Effector CD4-positive, alpha-beta T cell (primary cell): Measurements from ENCODE around the gene NYAP2.

Source experiments
- DNase-seq: peaks from one replicate; pipeline ENCODE4 v3.0.0-alpha.2; 2020

Gene NYAP2

DNA sequence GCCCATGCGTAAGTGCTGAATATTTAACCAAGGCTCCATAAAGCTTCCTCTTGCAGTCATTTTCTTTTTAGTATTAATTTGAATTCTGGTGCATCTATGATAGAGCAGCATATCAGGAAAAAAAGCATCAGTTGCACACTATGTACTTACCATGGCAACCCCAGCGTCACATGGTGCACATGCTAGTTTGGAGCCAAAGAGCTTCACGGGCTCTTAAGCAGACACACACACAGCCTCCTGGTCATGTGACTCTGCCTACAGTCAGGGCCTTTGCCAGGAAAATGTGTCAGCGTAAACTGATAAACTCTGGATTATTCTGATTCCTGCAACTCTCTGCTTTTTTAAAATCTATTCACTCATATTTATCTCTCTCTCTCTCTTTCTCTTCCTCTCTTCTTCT, 30.2 kb downstream of the NYAP2 start:
- DNase-seq: no peak

DNA sequence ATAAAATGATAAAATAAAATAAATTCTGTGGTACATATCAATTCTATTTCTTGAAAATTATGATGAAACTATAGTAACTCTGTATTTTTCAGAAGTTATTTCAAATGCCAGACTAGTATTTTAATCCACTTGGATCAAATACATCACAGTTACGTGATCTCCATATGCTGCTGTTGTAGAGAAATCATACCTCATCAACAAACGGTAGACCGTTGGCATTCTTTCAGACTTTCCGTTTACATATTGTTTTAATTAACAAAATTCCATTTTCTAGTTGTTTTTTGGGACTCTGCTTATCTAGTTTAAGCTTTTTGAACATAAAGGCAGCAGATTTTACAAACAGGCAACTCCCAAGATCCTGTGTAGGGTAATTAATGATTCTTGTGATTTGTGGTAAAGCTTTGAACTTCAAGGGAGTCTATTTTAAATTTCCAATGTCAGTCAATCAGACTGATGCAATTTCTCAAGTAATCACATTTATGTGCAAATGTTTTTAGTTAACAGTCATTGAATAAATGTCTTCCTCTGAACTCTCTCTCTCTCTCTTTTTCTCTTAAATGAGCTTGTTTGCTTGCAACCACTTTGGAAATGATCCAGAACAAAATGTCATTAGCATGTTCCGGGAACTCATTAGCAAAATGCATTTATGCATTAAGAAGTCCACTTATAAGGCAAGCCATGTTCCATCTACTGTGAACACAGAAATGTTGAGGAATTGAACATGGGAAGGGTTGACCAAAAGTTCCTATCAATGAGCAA, 31.8 kb downstream of the NYAP2 start:
- no peak for DNase-seq

DNA sequence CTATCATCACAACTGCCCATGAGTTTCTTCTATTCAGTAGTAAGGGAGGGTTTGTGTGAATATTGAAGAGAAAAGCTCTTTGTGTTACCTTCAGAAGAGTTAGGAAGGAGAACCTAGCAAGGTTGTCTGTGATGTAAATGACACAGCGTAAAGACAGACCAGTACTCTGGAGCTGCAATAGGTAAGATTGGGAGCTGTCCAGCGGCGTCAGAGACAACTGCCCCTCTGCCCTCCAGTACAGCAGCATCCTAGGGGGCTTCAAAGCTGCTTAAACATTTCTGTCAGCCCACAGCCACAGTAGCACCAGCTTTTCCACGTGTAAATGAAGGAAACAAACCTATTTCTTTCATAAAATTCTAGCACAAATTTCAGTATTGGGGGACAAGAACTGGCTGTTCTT, 34.5 kb downstream of the NYAP2 start:
- no peak for DNase-seq

DNA sequence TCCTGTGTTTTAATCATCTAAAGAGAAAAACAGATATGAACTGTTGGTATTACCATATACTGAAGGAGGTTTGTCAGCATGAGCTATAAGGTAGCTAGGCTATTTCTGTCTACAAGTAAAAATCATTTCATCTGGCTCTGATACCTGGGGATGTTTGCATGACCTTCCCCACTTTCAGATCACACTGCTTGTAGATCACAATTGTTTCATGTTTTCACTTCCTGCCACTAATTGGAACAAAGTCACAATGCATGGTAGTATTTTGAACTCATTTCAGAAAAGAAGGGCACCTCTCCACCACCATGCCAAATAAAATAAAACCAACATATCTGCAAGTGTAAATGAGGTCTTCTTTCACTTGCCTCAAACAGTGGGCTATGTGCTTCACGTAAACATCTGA, 37.8 kb downstream of the NYAP2 start:
- DNase-seq: no peak

DNA sequence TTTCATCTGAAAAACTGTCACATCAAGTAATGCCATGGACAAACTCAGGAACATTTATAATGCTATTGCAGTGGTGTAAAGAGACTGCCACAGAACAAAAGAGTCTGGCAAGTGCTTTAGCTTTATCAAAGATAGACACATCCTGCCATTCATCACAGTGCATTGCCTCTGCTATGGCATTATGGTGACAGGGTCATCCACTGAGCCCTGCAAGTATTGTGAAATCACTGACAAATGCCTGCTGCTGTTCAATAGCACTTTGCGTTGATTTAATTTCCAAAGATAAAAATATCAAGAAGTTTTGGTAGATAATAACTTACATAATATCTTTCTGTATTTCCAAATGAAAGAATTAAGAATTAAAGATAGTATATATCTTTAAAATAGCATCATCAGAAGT, 38.7 kb downstream of the NYAP2 start:
- no peak for DNase-seq

DNA sequence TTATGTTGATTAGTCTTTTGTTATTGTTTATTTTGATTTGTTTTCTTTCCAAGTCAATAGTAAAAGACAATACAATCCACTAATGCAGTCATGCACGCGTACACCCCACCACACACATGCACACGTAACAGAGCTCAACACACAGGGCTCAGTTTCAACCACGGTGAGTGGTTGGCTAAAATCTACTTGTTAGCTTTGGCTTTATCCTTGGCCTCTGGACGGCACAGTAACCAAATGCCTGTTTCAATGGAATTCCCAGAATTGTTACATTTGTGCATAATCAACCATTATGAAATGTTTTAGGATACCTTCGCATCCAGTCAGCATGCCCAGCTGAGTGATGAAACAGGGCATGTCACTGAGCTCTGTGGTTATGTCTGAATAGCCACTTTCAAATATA, 53.2 kb downstream of the NYAP2 start:
- DNase-seq: no peak

DNA sequence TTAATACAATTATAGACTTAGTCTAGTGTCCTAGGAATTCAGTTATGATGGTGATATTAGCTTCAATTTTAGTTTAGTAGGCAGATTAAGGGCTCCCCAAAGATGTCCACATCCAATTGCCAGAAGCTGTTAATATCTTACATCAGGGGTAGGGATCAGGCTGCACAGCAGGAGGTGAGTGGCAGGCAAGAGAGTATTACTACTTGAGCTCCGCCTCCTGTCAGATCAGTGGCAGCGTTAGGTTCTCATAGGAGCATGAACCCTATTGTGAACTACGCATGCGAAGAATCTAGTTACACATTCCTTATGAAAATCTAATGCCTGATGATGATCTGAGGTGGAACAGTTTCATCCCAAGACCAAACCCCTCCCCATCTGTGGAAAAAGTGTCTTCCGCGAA, 54.9 kb downstream of the NYAP2 start:
- no peak for DNase-seq

DNA sequence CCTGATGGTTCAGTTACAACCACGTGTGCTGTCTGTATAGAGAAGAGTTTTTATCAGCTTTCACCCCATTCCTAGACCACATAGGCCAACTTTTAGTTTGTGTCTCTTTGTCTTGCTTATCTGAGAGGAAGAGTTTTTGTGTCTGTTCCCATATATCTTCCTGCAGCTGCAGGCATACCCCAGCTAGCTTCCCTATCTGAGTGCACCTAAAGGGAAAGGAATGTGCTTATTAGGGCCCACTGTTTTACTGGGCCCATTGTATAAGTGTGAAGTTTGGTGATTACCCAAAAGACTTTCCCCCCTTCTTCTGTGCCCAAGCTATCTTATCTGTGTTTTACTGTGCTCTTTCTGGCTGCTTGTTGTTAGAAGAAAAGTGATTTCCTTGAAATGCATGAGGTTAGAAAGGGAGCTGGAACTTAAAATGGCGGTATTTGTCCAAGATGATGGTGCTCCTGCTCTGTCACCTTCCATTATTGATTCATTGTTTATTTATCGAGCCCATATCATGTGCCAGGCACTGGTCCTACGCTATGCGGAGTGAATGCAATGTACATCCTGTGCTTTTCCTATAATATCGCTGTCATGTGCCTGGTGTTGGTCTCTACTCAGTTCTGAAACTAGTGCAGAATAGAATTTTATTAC, 57.2 kb downstream of the NYAP2 start:
- DNase-seq: no peak

DNA sequence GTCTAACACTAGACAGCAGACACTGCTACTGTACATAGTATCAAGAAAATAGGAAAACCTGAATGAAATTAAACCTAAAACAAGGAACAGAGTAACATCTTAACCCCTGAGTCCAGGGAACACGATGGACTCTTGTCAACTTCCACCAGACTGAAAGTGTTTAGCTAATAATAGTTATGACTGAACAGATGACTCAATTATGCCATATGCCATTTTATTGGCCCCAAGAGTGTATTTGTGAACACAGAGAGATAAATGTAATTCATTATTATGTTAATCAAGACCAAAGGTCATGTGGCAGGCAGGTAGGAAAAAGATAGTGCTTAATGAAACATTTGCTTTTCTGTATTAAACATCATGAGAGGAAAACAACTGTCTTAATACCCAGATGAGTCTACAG, 58.0 kb downstream of the NYAP2 start:
- no peak for DNase-seq

DNA sequence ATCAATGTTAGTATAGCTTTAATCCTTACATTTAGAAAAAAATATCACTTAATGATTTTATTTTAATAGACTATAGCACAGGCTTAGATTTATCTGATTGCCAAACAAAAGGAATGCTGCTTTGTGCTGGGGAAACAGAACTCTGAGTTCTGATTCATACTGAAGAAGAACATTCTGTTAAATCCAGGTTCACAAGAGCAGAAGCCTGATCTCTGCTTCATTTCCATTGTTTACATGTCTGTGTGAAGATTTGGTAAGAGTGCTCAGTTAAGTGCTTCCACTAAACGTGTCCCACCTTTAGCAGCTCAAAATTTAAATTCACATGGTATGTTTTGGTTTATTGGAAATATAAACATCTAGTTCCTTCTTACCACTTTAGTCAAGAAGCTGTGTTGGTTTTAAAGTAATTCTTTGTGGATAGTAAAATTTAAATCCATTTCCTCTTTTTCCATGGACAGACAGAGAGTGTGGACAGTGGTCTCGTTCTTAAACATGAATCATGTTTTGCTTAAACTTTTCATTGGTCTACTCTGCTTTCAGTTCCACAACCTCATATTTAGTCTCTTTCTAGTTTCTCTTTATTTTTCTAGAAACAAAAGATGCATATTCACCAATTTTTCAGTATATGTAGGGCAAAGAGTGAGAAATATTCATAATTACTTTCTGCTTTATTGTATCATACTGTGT, 59.1 kb downstream of the NYAP2 start:
- no peak for DNase-seq

DNA sequence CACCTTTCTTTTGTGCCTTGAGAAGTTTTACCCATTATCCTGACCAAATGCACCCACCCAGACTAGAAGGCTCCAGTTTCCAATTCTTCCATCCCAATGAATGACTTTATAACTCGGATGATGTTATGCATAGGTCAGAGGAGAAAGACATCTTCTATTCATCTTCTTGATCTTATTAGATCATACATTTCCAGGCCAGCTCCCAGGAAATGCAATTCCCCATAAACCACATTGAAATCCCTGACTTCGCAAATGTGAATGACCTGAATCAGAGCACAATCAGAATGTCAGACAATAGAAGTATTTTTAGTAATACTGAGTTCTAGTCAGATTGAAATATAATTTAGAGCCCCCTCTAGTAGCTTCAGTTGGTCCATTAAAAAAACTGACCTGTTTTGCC, 62.9 kb downstream of the NYAP2 start:
- DNase-seq: no peak

DNA sequence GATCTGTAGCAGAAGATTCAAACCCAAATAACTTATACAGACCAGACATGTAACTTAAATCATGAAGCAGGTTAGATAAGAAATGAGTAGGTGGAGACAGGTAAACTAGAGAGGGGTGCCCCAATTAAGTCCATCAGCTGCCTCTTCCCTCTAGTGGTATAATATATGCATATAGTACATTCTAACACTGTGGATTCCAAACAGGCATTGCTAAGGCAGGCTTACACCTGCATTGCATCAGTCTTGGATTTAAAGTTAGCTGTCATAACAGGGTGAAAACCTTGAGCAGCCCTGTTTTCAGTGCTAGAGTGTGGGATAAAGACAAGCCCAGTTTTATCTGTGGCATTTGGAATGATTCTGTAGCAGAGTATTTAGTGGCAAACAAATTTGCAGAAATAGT, 63.4 kb downstream of the NYAP2 start:
- no peak for DNase-seq

DNA sequence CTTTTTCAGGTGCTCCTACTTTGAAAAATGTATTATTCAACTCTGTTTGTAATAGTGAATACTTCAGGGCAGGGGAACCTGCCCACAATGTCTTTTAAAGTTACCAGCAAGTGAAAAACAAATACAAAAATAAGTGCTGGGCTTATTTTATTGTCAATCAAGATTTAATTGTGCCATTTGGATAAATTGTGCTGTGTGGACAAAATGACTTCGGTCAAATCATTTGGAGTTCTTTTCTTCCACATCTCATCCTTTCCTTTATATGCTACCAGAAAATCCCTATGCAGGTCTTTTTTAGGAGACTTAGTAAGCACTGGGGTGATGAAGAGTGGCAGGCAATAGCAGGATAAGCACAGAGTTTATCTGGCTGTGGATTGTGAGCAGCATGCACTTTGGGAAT, 63.9 kb downstream of the NYAP2 start:
- DNase-seq: no peak

DNA sequence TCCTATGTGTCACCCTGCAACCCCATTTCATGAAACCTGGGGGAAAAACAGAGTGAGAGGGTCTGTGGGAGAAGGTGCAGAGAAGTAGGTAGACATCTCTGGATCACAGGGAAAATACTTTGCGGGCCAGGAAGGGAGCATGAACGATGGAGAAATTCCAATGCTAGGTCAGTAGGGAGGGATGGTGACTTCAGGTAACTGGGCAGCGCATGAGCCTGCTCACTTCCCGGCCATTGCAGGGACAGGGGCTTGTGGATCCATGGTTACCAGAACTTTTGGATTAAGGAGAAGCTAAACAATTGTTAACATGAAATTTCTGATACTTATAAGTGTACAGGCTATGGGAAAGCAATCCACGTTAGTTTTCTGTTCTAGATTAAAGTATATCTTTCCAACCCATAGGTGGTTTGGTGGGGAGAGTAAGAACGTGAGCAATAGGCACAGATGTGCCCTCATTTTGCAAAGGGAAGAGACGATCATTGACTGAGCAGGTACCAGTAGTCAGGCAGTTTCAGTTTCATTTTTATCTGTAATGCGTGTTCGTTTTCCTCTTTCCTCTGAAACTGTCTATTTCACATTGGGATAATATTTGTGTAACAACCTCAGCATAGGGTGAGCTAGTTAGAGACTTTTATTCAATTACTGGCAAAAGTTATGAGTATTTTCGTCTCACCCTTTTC, 65.0 kb downstream of the NYAP2 start:
- no peak for DNase-seq

DNA sequence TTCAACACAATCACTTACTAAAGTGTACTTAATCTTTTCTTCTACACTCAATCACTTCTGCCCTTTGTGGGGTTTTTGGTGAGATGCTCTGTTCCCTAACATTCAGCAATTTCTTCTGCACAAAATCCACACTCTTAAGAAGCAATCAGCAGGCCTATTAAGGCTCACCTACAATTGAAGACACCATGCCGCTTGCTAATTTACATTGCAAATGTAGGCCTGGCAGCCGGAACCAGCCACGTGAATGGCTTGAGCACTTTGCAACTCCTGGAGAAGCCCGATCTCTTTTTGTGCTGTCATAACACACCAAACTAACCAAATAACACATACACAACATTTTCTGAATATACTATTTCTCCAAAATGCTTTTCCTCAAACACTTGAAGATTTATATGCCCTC, 66.3 kb downstream of the NYAP2 start:
- DNase-seq: no peak

DNA sequence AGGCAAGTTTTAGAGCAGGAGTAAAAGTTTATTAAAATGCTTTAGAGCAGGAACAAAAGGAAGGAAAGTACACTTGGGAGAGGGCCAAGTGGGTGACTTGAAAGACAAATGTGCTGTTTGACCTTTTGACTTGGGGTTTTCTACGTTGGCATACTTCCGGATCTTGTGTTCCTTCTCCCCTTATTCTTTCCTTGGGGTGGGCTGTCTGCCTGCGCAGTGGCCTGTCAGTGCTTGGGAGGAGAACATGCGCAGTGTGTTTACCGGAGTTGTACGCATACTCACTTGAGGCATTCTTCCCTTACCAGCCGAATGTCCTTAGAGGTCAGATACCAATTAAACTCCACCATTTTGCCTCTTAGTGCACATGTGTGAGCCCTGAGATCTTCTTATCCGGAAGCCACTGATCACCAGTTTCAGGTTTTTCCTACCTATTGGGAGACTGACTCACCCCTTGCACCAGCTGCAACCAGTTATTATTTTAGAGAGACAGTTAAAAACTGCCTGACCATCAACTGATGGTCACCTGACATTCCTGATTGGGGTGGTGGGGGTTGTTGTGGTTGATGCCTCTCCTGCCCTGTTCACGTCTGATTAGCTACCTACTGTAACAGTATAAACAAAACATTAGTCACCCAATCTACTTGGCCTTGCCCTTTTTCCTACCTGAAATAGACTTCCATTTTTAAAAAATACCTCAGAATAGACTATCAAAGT, 67.5 kb downstream of the NYAP2 start:
- DNase-seq: no peak

DNA sequence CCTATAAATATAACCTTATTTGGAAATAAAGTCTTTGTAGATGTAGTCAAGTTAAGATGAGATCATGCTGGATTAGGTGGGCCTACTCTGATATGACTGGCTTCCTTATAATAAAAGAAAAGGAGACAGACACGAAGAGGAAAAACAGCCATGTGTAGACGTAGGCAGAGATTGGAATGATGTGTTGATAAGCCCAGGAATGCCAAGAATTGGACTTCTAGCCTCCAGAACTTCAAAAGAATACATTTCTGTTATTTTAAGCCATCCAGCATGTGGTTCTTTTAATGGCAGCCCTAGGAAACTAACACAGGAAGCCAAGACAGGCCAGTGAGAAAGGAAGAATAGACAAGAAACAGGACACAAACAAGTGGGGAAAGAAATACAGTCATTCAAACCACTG, 68.6 kb downstream of the NYAP2 start:
- no peak for DNase-seq

DNA sequence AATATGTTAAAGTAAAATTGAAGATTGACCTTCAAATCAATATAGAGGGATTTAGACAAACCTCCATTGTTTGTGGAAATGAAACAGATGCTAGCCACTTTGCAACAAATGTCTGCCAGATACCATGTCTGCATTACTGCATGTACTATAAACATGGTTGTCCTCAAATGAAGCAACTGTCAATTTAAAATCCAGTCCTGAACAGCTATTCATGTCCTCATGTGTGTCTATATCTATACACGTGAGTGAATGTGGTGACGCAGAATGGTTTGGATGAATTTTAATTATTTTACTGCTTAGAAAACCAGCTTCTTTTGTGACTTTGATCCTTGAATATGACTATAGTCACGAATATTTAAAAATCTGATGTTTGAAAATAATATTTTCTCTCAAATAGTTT, 71.5 kb downstream of the NYAP2 start:
- DNase-seq: no peak

DNA sequence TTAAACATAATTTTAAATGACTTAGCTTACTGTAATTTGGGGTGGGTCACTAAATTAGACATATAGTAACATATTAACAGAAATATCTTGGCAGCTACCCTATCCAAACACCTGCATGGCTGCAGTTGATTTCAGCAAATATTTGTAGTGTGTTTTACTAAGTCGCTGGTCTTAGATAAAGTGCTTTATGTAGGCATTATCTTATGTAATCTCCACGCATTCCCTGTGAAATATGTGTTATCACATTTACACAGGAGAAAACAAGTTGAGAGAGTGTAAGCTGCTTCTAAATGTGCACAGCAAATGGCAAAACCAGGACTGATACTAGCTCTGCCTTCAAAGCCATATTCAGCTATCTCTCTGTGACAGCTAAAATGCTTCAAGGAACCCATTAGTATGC, 72.0 kb downstream of the NYAP2 start:
- no peak for DNase-seq

DNA sequence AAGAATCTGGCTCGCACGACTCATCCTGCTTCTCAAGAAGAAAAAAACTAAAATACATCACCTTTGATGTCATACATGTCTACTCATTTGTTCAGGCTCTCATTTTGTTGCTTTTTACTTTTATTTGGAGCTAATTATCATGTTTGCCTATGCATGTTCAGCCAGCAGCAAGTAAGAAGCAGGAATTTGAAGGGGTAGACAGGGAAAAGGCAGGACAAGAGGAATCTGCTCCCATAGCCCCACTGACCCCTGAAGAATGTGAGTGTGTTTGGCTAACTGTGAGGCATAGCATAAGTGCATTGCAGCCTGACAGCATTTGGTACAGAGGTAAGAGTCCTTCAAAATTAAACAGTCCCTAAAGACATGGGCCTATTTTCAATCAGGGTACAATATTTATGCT, 72.7 kb downstream of the NYAP2 start:
- DNase-seq: no peak

DNA sequence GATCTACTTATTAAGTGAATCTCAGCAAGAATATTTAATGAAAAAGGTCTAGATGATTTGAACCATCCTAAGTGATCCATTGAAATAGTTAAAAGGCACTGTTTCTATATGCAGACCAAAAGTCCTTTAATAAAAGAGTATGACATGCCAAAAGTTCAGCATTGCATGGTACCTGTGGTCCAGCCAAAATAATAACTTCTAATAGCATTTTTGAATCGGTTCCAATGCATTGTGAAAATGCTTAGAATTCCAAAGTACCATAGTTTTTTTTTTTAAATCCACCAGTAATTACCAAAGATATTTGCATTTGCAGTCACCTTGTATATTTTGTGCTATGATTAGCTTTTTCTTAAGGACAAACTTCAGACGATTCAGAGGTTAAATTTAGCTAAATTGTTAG, 79.9 kb downstream of the NYAP2 start:
- no peak for DNase-seq

DNA sequence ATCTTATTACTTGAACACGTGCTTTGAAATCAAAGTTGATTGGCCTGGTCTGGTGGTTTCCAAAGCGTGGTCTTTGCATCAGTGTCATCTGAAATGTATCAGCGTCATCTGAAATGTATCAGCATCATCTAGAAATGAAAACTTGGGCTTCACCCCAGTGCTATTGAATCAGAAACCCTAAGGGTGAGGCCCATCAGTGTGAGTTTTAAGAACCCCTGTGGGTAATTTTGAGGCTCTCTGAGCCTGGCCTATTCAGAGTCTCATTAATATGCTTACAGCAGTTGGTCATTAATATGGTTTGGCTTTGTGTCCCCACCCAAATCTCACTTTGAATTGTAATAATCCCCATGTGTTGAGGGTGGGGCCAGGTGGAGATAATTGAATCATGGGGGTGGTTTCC, 85.2 kb downstream of the NYAP2 start:
- DNase-seq: no peak

DNA sequence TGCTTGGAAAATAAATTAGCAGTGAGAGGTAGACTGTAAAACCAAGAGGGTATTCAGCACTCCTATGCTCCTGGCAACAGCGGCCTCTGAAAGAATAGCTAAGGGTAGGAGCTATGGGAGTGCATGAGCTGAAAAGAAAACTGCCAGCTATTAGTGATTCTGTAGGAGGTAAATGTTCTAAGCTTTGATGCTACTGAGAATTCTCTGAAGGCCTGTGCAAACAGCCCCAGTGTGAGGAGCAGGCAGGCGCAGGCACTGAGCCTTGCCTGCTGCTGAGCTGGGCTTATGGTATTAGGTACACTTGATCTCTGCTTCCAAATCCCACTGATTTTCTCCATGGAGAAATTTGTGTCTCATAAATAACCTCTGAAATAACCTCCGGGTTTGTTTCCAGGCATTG, 86.7 kb downstream of the NYAP2 start:
- no peak for DNase-seq
